Neural cell (in vitro differentiated cells): ENCODE results near the gene GNG13. TPM values are rescaled to one million over a fixed set of nuclear protein-coding genes. Genes with fewer than 3 reads are reported as not detected.
A peak's percentile ranks its signal among the peaks of the same experiment; 100 is the strongest.

Experiments used
- H2AFZ ChIP-seq: fragments of 200-600, 300-800 bp; sonication (generic), shearing (Covaris generic); 2 replicates; pipeline ENCODE4 v1.6.0; 2014; ENCODE audit warnings: low read depth, mild to moderate bottlenecking, antibody characterized with exemption, low read length, moderate library complexity
- H3F3A ChIP-seq: fragments of 200-600 bp; shearing (Covaris generic); 2 replicates; pipeline ENCODE4 v1.6.1; 2016; ENCODE audit warnings: mild to moderate bottlenecking, moderate library complexity, mixed read lengths, antibody characterized with exemption, low read length; ENCODE audit not compliant: insufficient read depth, poor library complexity, severe bottlenecking
- H3K27ac ChIP-seq: fragments of 200-600, 300-800 bp; sonication (generic), shearing (Covaris generic); 2 replicates; pipeline ENCODE4 v1.5.1; 2014; ENCODE audit warnings: mild to moderate bottlenecking, low read length, moderate library complexity
- H3K27me3 ChIP-seq: fragments of 300-800, 200-600 bp; sonication (generic), shearing (Covaris generic); 2 replicates; pipeline ENCODE4 v1.6.0; 2014; ENCODE audit warnings: mild to moderate bottlenecking, low read depth, low read length, moderate library complexity; ENCODE audit not compliant: insufficient read depth
- H3K36me3 ChIP-seq: fragments of 300-800, 200-600 bp; sonication (generic), shearing (Covaris generic); 2 replicates; pipeline ENCODE4 v1.5.1; 2014; ENCODE audit warnings: mild to moderate bottlenecking, antibody characterized with exemption, low read length, moderate library complexity; ENCODE audit not compliant: insufficient read depth
- H3K4me2 ChIP-seq: fragments of 300-800, 200-600 bp; sonication (generic), shearing (Covaris generic); 2 replicates; pipeline ENCODE4 v1.6.0; 2014; ENCODE audit warnings: mild to moderate bottlenecking, low read length
- H3K4me3 ChIP-seq: fragments of 300-800, 200-600 bp; sonication (generic), shearing (Covaris generic); 2 replicates; pipeline ENCODE4 v1.5.1; 2014; ENCODE audit warnings: mild to moderate bottlenecking, low read length, moderate library complexity
- H3K79me2 ChIP-seq: fragments of 200-600 bp; shearing (Covaris generic); replicated peaks from 2 replicates; pipeline ENCODE4 v1.6.0; 2014; ENCODE audit warnings: mild to moderate bottlenecking, low read length, moderate library complexity; ENCODE audit not compliant: insufficient read depth
- H3K9ac ChIP-seq: fragments of 300-800, 200-600 bp; sonication (generic), shearing (Covaris generic); 2 replicates; pipeline ENCODE4 v1.6.1; 2016; ENCODE audit warnings: mild to moderate bottlenecking, low read length, mixed read lengths
- H3K9me2 ChIP-seq: fragments of 200-600 bp; shearing (Covaris generic); 2 replicates; pipeline ENCODE4 v1.6.1; 2016; ENCODE audit warnings: mild to moderate bottlenecking, low read length, mixed read lengths; ENCODE audit not compliant: insufficient read depth
- H3K9me3 ChIP-seq: fragments of 200-600, 300-800 bp; sonication (generic), shearing (Covaris generic); 2 replicates; pipeline ENCODE4 v1.6.1; 2016; ENCODE audit warnings: mild to moderate bottlenecking, mixed run types, low read length, moderate library complexity, mixed read lengths
- H4K20me1 ChIP-seq: fragments of 200-600 bp; shearing (Covaris generic); 2 replicates; pipeline ENCODE4 v1.6.1; 2016; ENCODE audit warnings: mild to moderate bottlenecking, mixed run types; ENCODE audit not compliant: insufficient read depth
- EP300 ChIP-seq: fragments of 450-650 bp; conservative IDR thresholded peaks from 2 replicates; pipeline ENCODE4 v1.6.1; 2014; ENCODE audit warnings: antibody characterized with exemption, mild to moderate bottlenecking, moderate library complexity; ENCODE audit not compliant: poor library complexity, severe bottlenecking
- EZH2 ChIP-seq: fragments of 200-600, 300-800 bp; shearing (Covaris generic), sonication (generic); IDR thresholded peaks from 2 replicates; pipeline ENCODE4 v1.6.1; 2014; ENCODE audit warnings: antibody characterized with exemption, low read length, borderline replicate concordance, mild to moderate bottlenecking; ENCODE audit not compliant: insufficient read depth, poor library complexity, severe bottlenecking
- POLR2AphosphoS5 ChIP-seq: IDR thresholded peaks from 2 replicates; pipeline ENCODE4 v1.6.1; 2012
- RAD21 ChIP-seq: fragments of 450-650 bp; conservative IDR thresholded peaks from 2 replicates; pipeline ENCODE4 v1.6.1; 2014; ENCODE audit warnings: antibody characterized with exemption, mild to moderate bottlenecking, moderate library complexity
- SMC3 ChIP-seq: fragments of 450-650 bp; conservative IDR thresholded peaks from 2 replicates; pipeline ENCODE4 v1.6.1; 2014; ENCODE audit warnings: antibody characterized with exemption, mild to moderate bottlenecking, moderate library complexity; ENCODE audit not compliant: poor library complexity
- TAF1 ChIP-seq: IDR thresholded peaks from 2 replicates; pipeline ENCODE4 v1.6.1; 2012; ENCODE audit warnings: low read depth
- polyA plus RNA-seq: library from polyadenylated mRNA; depleted of rRNA; stranded (reverse); fragments of >200 nt; gene quantifications from 2 replicates; pipeline ENCODE4 v1.2.3, GENCODE V29; 2014
- TF ChIP-seq, protein P1 (sequence below): IDR thresholded peaks from 2 replicates; pipeline ENCODE4 v1.6.1; 2012; ENCODE audit warnings: borderline replicate concordance
- TF ChIP-seq, protein P2 (sequence below): fragments of 450-650 bp; IDR thresholded peaks from 2 replicates; pipeline ENCODE4 v1.5.1; 2014; ENCODE audit warnings: antibody characterized with exemption, mild to moderate bottlenecking, moderate library complexity; ENCODE audit not compliant: poor library complexity, severe bottlenecking

Gene GNG13
- polyA plus RNA-seq, 1 donor from 2014 or later, result not detected

DNA sequence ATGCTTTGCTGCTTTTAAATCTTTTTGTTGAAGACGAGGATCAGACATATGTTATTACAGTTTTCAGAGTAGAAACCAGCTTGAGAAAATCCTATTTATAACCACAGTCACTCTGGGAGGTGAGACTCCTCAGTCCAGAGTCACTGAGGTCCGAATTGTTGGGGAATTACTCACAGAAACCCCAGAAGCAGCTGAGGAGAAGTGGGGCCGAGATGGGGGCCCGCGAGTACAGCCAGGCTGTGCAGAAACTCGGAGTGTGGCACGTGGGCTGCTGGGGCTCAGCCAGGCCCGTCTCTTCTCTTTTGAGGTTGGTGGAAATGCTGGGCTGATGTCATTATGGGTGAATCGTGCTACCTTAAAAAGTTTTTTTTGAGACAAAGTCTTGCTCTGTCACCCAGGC is 14.4 kb upstream of the GNG13 start:
- H3K9me2 ChIP-seq, result no peaks in the 10 kb centered on the region
- no peak overlapping the region for H3K27ac ChIP-seq
- H3K9me3 ChIP-seq, result no peaks in the 10 kb centered on the region
- no peaks in the 10 kb centered on the region for H4K20me1 ChIP-seq
- H3K36me3 ChIP-seq, result no peaks in the 10 kb centered on the region
- H3K9ac ChIP-seq, result no peak overlapping the region
- no peak overlapping the region for H3K4me2 ChIP-seq
- H3K27me3 ChIP-seq, result no peaks in the 10 kb centered on the region
- no peak for TF ChIP-seq EP300
- no peak for TF ChIP-seq EZH2
- no peak for TF ChIP-seq TAF1
- TF ChIP-seq, protein P1, sequence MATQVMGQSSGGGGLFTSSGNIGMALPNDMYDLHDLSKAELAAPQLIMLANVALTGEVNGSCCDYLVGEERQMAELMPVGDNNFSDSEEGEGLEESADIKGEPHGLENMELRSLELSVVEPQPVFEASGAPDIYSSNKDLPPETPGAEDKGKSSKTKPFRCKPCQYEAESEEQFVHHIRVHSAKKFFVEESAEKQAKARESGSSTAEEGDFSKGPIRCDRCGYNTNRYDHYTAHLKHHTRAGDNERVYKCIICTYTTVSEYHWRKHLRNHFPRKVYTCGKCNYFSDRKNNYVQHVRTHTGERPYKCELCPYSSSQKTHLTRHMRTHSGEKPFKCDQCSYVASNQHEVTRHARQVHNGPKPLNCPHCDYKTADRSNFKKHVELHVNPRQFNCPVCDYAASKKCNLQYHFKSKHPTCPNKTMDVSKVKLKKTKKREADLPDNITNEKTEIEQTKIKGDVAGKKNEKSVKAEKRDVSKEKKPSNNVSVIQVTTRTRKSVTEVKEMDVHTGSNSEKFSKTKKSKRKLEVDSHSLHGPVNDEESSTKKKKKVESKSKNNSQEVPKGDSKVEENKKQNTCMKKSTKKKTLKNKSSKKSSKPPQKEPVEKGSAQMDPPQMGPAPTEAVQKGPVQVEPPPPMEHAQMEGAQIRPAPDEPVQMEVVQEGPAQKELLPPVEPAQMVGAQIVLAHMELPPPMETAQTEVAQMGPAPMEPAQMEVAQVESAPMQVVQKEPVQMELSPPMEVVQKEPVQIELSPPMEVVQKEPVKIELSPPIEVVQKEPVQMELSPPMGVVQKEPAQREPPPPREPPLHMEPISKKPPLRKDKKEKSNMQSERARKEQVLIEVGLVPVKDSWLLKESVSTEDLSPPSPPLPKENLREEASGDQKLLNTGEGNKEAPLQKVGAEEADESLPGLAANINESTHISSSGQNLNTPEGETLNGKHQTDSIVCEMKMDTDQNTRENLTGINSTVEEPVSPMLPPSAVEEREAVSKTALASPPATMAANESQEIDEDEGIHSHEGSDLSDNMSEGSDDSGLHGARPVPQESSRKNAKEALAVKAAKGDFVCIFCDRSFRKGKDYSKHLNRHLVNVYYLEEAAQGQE, result no peak
- TF ChIP-seq, protein P2, sequence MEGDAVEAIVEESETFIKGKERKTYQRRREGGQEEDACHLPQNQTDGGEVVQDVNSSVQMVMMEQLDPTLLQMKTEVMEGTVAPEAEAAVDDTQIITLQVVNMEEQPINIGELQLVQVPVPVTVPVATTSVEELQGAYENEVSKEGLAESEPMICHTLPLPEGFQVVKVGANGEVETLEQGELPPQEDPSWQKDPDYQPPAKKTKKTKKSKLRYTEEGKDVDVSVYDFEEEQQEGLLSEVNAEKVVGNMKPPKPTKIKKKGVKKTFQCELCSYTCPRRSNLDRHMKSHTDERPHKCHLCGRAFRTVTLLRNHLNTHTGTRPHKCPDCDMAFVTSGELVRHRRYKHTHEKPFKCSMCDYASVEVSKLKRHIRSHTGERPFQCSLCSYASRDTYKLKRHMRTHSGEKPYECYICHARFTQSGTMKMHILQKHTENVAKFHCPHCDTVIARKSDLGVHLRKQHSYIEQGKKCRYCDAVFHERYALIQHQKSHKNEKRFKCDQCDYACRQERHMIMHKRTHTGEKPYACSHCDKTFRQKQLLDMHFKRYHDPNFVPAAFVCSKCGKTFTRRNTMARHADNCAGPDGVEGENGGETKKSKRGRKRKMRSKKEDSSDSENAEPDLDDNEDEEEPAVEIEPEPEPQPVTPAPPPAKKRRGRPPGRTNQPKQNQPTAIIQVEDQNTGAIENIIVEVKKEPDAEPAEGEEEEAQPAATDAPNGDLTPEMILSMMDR, result no peak
- TF ChIP-seq SMC3, result no peak
- TF ChIP-seq POLR2AphosphoS5, result no peak
- H3K79me2 ChIP-seq, result no peaks in the 10 kb centered on the region
- H2AFZ ChIP-seq, result no peak overlapping the region
- no peak overlapping the region for H3K4me3 ChIP-seq
- H3F3A ChIP-seq, result no peaks in the 10 kb centered on the region

DNA sequence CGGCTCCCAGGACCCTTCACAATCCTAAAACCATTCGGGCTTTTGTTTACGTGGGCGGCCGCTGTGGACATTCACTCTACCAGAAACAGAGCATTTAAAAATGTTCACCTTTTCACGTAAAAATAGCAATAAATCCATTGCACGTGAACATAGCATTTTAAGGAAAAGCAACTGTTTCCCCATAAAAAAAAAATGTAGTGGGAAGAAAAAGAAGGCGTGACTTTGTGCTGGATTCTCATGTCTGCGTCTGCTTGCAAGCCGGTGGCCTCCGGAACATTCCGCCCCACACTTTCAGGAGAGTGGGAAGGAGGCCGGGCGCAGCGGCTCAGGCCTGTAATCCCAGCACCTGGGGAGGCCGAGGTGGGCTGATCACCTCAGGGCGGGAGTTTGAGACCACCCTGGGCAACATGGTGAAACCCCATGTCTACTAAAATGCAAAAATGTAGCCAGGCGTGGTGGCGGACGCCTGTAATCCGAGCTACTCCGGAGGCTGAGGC is 13.4 kb upstream of the GNG13 start:
- Histone ChIP-seq H3K9ac (no peak overlapping the region), H3K9me3 (no peaks in the 10 kb centered on the region), H3F3A (no peaks in the 10 kb centered on the region), H3K36me3 (no peaks in the 10 kb centered on the region), H3K4me3 (no peak overlapping the region), H3K4me2 (no peak overlapping the region), H3K9me2 (no peaks in the 10 kb centered on the region), H3K27me3 (no peaks in the 10 kb centered on the region), H4K20me1 (no peaks in the 10 kb centered on the region), H3K27ac (no peak overlapping the region), H2AFZ (no peak overlapping the region), H3K79me2 (no peaks in the 10 kb centered on the region)
- TF ChIP-seq, protein P2, result peak; percentile 17
- peak; percentile 69 for TF ChIP-seq SMC3
- no peak for TF ChIP-seq EZH2
- TF ChIP-seq RAD21, result peak; percentile 10
